ENCODE results near the gene STAG2.

Gene STAG2

DNA sequence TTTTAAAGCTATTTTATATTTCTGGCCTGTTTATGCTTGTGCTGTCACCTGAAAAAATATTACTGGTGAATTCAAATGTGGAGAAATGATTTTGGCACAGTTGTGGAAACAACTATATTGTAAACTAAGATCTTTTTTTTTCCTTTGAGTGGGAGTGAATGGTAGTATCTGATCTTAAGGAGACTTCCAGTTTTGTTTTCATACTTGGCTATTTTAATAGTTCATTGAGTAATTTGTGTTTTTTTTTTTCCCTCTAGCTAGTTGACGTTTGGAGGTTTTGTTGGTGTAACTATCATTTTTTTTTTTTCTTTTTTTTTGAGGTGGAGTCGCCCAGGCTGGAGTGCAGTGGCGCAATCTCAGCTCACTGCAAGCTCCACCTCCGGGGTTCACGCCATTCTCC is 10.5 kb downstream of the STAG2 start:
- TF ChIP-seq, protein P1, sequence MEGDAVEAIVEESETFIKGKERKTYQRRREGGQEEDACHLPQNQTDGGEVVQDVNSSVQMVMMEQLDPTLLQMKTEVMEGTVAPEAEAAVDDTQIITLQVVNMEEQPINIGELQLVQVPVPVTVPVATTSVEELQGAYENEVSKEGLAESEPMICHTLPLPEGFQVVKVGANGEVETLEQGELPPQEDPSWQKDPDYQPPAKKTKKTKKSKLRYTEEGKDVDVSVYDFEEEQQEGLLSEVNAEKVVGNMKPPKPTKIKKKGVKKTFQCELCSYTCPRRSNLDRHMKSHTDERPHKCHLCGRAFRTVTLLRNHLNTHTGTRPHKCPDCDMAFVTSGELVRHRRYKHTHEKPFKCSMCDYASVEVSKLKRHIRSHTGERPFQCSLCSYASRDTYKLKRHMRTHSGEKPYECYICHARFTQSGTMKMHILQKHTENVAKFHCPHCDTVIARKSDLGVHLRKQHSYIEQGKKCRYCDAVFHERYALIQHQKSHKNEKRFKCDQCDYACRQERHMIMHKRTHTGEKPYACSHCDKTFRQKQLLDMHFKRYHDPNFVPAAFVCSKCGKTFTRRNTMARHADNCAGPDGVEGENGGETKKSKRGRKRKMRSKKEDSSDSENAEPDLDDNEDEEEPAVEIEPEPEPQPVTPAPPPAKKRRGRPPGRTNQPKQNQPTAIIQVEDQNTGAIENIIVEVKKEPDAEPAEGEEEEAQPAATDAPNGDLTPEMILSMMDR (IDR thresholded peaks at IDR 0.05; ENCODE audit: low read depth, low read length), result no peak
- DNase-seq (ENCODE audit: low read depth, low spot score), result no peak
- in situ Hi-C loops (cut with HindIII; ENCODE audit: low sequenced_read_pairs), result no loop called here
- H3K4me3 ChIP-seq (ENCODE audit: low read depth, low read length), result no peak overlapping the region

DNA sequence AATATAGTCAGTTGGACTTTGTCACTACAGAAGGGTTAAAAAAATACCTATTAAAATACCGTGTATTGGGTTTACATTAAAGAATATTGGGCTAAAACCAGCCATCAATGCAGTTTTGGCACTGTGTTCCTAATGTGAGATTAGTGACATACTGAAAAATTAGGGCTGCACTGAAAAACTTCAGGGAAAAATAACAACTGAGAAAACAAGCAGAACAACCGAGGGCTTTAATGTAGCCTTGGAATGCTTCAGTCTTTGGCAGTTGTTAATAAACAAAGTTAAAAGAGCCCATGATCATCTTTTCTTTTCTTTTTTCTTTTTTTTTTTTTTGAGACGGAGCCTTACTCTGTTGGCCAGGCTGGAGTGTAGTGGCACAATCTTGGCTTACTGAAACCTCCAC is 12.4 kb downstream of the STAG2 start:
- DNase-seq (ENCODE audit: low read depth, low spot score), result no peak
- in situ Hi-C loops (cut with HindIII; ENCODE audit: low sequenced_read_pairs), result no loop called here
- H3K4me3 ChIP-seq (ENCODE audit: low read depth, low read length), result no peak overlapping the region
- TF ChIP-seq, protein P1 (IDR thresholded peaks at IDR 0.05; ENCODE audit: low read depth, low read length), result no peak

DNA sequence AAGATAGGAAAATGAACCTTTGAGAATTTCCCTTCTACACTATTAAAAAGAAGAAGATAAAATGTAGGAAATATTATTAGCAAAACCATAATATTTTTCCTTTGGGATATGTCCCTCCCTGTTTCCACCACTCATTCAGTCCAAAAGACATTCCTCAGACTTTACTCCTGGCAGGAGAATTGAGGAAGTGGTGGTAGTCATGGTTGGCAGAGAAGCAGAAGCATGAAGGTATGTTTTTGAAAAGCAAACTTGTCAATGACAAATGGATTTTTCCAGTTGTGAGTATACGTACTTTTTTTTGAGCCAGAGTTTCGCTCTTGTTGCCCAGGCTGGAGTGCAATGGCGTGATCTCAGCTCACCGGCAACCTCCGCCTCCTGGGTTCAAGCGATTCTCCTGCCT is 13.7 kb downstream of the STAG2 start:
- H3K4me3 ChIP-seq (ENCODE audit: low read depth, low read length), result no peak overlapping the region
- DNase-seq (ENCODE audit: low read depth, low spot score), result peak; percentile 37
- in situ Hi-C loops (cut with HindIII; ENCODE audit: low sequenced_read_pairs), result no loop called here
- TF ChIP-seq, protein P1 (IDR thresholded peaks at IDR 0.05; ENCODE audit: low read depth, low read length), result no peak

DNA sequence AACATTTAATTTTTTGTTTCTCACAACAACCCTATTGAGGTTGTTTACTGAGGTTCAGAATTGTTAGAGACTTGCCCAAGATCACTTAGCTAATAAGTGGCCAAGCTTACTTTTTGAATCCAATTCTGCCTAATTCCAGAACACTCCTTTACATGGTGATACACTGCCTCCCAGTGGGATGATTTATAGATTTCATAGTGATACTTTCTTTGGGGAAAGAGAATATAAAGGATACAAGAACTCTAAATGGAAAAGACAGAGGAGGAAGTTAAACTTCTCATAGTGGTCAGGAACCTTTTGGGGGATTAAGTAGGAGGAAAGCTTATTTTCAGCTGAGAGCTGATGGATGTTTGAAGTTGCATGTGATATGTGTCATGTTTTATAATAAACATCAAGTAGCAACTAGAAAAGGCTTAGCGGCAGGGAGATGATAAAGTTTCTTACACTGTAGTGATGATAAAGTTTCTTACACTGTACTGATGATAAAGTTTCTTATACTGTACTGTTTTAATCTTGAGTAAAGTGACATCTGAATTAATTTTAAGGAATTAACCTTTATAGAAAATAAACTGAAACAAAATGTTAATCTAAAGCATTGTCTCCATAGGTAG is 15.3 kb downstream of the STAG2 start:
- in situ Hi-C loops (cut with HindIII; ENCODE audit: low sequenced_read_pairs), result no loop called here
- DNase-seq (ENCODE audit: low read depth, low spot score), result peak; percentile 36
- TF ChIP-seq, protein P1 (IDR thresholded peaks at IDR 0.05; ENCODE audit: low read depth, low read length), result no peak
- H3K4me3 ChIP-seq (ENCODE audit: low read depth, low read length), result no peak overlapping the region

DNA sequence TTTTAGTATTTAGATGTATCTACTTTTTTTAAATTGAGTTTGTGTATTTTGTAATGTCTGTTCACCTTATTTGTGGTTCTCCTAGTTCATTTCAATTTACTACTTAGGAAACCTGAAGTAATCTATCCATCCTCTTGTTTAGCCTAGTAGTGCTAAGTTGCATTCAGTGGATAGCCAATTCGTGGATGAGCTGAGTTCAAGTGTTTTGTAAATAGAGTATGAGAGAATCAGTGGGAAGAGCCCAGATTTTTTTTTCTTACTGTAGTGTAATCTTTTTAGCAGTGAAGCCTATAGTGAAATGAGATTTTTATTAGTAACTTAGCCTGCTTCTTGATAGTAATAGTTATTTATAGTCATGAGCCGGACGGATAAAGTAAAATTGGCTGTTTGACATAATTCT is 21.7 kb downstream of the STAG2 start:
- no peak for DNase-seq (ENCODE audit: low read depth, low spot score)
- H3K4me3 ChIP-seq (ENCODE audit: low read depth, low read length), result no peak overlapping the region
- in situ Hi-C loops (cut with HindIII; ENCODE audit: low sequenced_read_pairs), result no loop called here
- TF ChIP-seq, protein P1 (IDR thresholded peaks at IDR 0.05; ENCODE audit: low read depth, low read length), result no peak

DNA sequence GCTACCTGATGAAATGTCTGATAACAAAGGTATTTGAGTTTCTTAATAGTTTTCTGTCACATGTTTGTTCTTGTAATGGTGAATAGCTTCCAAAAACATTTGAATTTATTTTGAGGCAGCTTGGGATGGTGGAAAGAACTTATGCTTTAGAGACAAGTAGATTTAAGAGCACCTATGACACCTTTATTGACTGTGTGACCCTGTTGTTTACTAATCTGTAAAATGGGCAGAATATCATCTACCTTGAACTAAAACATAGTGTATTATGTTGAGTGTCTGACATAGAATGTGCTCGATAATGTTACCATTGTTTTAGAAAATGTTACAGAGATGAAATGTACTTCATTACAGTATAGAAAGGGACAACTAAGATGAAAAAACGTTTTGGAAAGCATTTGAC is 24.9 kb downstream of the STAG2 start:
- no peak for DNase-seq (ENCODE audit: low read depth, low spot score)
- H3K4me3 ChIP-seq (ENCODE audit: low read depth, low read length), result no peak overlapping the region
- TF ChIP-seq, protein P1 (IDR thresholded peaks at IDR 0.05; ENCODE audit: low read depth, low read length), result no peak
- in situ Hi-C loops (cut with HindIII; ENCODE audit: low sequenced_read_pairs), result no loop called here
